Ovary (tissue), 9 donors: ENCODE data around the gene LGI1. TPM values are rescaled to one million over a fixed set of nuclear protein-coding genes. Genes with fewer than 3 reads are reported as not detected.

Experiments used
- DNase-seq, 5 donors: peaks; one replicate each; pipeline ENCODE4 v3.0.0-alpha.2; 2019 to 2020
- H3K27ac ChIP-seq, 2 donors: fragments of 200-600 bp; one replicate each; pipeline versions ENCODE4 v1.5.1 to v1.8.0; 2019 to 2022
- H3K27me3 ChIP-seq: fragments of 200-600 bp; one replicate; pipeline ENCODE4 v1.8.0; 2022
- H3K36me3 ChIP-seq: fragments of 200-600 bp; sonication (generic); one replicate; pipeline ENCODE4 v1.5.1; 2019
- H3K4me1 ChIP-seq: one replicate; pipeline ENCODE4 v1.8.1; 2013; ENCODE audit warnings: mild to moderate bottlenecking, moderate library complexity; ENCODE audit not compliant: insufficient read depth
- H3K4me3 ChIP-seq: fragments of 200-600 bp; sonication (generic); one replicate; pipeline ENCODE4 v1.5.1; 2017
- H3K9me3 ChIP-seq, 2 donors: fragments of 200-600 bp in 1 of 2; sonication (generic) in 1 of 2; one replicate each; pipeline versions ENCODE4 v1.5.1 to v1.8.1; 2013 to 2019; ENCODE audit warnings: mild to moderate bottlenecking in 1 of 2, moderate library complexity in 1 of 2
- EP300 ChIP-seq: sonication (generic); formaldehyde crosslinking; IDR thresholded peaks from one replicate; pipeline ENCODE4 v1.6.1; 2017; ENCODE audit warnings: antibody characterized with exemption
- POLR2A ChIP-seq: fragments of 450-650 bp; IDR thresholded peaks from one replicate; pipeline ENCODE4 v1.6.1; 2017; ENCODE audit warnings: antibody characterized with exemption, mild to moderate bottlenecking, moderate library complexity
- WGBS, 3 donors: extraction: QIAGEN DNeasy Blood & Tissue Kit in 1 of 3; methylation state at CpG; one replicate each; pipeline versions ENCODE4 v1.1.5 to v1.1.7; 2013 to 2017; 5-methylcytosine and 5-hydroxymethylcytosine counted together
- intact Hi-C, 4 donors: fragments of 100-400 bp; cut with DNase I; formaldehyde crosslinking; loops; one replicate each; pipeline versions ENCODE4 v1.11.0 to v1.15.1; 2022 to 2023
- polyA plus RNA-seq, 2 donors: library from polyadenylated mRNA; stranded (reverse); fragments of 200-250 nt in 1 of 2; fragments of 350-450 nt in 1 of 2; fragmentation: Illumina TruSeq in 1 of 2; extraction: RNeasy Lipid Tissue Mini Kit (QIAGEN cat#74804) in 1 of 2; gene quantifications; one replicate each; pipeline ENCODE4 v1.2.3, GENCODE V29; 2013 to 2014
- total RNA-seq, 7 donors: library from RNA; depleted of rRNA in 2 of 7; stranded (reverse); fragments of >200 nt in 2 of 7; fragmentation: NEBNext Ultra II Directional in 3 of 7; extraction: Animal tissue kit (Norgen Biotek cat#: 25700) in 3 of 7; gene quantifications; one replicate each; pipeline versions ENCODE4 v1.1.0 to v1.2.4, GENCODE V29; 2016 to 2023
- TF ChIP-seq, protein P1 (sequence below), 3 donors: fragments of 450-650 bp in 2 of 3; fragments of 200-600 bp in 1 of 3; IDR thresholded peaks; one replicate each; pipeline versions ENCODE4 v1.5.1 to v1.8.0; 2016 to 2022; ENCODE audit warnings: antibody characterized with exemption in 3 of 3, mild to moderate bottlenecking in 1 of 3
- donor health status: DM: no; HTN: no; CAD: no; lungs with moderate emphysema.
- donor health status: DM: no; HTN: no; CAD: no.
- donor health status: Bipolar disorder and iron deficiency.
- donor health status: DM: yes; HTN: yes; CAD: no.
- donor health status: DM: no; HTN: no; CAD: no.
- donor health status: DM: yes; HTN: yes; CAD: no.

Gene LGI1
- total and polyA plus RNA-seq, 9 donors, result 0.04 to 2.1 (median 0.38) TPM; not detected in 6

DNA sequence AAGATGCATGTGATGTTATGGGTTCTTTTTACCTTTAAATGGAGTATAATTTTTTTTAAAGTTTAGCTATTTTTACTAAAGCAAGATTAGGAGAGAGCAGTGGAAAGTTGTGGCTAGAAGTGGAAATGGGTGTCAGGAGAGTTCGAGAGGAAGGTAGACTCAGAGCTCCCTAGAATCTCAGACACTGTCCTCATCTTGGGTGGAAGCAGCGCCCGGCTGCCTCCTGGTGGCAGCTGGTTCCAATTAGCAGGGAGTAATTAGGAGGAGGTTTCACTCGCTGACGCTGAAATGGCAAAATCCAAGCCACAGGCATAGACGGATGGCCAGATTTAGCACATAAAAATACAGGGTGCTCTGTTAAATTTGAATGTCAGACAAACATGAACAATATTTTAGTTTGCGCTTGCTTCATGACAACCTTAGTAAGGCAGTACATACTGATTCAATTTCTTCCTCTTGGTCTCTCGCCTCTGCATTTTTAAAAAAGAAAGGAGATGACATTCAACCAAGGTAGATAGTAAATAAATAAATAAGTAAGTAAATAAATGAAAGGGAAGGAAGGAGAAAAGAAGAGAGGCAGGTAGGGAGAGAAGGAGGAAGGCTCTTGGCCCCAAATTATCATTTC is 58.5 kb downstream of the LGI1 start:
- peak; percentile 21 to 70 (median 35) for DNase-seq
- H3K4me3 ChIP-seq, result no peak overlapping the region

DNA sequence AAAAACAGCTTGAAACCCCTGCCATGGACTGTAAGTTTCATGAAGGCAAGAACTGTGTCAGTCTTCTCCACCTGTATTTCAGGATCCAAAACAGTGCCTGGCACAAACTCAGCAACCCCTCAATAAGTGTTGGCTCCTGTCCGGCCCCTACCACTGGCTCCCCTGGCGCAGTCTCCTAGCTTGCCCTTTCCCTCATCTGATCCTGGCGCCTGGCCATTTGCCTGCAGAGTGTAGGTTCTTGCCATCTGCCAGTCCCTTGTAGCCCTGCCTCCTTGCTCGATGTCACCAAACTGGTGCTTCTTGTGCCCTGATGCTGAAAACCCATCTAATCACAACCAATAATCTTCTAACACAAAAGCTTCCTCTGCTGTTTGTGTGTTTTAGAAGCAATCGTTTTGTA is 60.4 kb downstream of the LGI1 start:
- DNase-seq, result no peak
- 82 to 84% (median 83%) methylated on average over 5 of the region's 5 CpGs for WGBS, 3 donors
- no peak overlapping the region for H3K27ac ChIP-seq
- no peaks in the 10 kb centered on the region for H3K4me1 ChIP-seq
- no peaks in the 10 kb centered on the region for H3K27me3 ChIP-seq
- no peaks in the 10 kb centered on the region for H3K36me3 ChIP-seq
- no peaks in the 10 kb centered on the region for H3K9me3 ChIP-seq
- intact Hi-C loops, result no loop called here
- TF ChIP-seq EP300, result no peak
- TF ChIP-seq, protein P1, sequence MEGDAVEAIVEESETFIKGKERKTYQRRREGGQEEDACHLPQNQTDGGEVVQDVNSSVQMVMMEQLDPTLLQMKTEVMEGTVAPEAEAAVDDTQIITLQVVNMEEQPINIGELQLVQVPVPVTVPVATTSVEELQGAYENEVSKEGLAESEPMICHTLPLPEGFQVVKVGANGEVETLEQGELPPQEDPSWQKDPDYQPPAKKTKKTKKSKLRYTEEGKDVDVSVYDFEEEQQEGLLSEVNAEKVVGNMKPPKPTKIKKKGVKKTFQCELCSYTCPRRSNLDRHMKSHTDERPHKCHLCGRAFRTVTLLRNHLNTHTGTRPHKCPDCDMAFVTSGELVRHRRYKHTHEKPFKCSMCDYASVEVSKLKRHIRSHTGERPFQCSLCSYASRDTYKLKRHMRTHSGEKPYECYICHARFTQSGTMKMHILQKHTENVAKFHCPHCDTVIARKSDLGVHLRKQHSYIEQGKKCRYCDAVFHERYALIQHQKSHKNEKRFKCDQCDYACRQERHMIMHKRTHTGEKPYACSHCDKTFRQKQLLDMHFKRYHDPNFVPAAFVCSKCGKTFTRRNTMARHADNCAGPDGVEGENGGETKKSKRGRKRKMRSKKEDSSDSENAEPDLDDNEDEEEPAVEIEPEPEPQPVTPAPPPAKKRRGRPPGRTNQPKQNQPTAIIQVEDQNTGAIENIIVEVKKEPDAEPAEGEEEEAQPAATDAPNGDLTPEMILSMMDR (IDR thresholded peaks at IDR 0.05), result no peak
- TF ChIP-seq POLR2A, result no peak
- H3K4me3 ChIP-seq, result no peak overlapping the region

More for the DNA sequence above, 58.5 kb downstream of the LGI1 start:
- WGBS, 3 donors, result 8 to 13% (median 12%) methylated on average over 8 of the region's 8 CpGs
- H3K9me3 ChIP-seq, result no peaks in the 10 kb centered on the region
- TF ChIP-seq EP300 (no peak), POLR2A (no peak)
- TF ChIP-seq, protein P1 (IDR thresholded peaks at IDR 0.05), result peak in 1 of 3 donors; percentile 14
- no peaks in the 10 kb centered on the region for H3K36me3 ChIP-seq
- no peak overlapping the region for H3K27ac ChIP-seq
- intact Hi-C loops, result no loop called here
- H3K27me3 ChIP-seq, result no peaks in the 10 kb centered on the region
- no peaks in the 10 kb centered on the region for H3K4me1 ChIP-seq

DNA sequence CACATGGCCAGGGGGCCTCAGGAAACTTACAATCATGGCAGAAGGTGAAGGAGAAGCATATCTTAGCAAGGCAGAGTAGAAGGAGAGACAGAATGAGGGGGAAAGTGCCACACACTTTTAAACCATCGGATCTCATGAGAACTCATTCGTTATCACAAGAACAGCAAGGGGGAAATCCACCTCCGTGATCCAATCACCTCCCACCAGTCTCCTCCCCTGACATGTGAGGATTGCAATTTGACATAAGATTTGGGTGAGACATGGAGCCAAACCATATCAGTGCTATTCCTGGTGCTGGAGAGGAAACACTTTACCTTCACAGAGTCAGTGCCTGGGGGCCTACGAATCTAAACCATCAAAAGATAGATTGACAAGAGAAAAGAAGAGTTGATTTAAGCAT is 61.8 kb downstream of the LGI1 start:
- intact Hi-C loops, result no loop called here
- no peaks in the 10 kb centered on the region for H3K27me3 ChIP-seq
- no peak for TF ChIP-seq POLR2A
- TF ChIP-seq EP300, result no peak
- TF ChIP-seq, protein P1 (IDR thresholded peaks at IDR 0.05), result no peak
- no peaks in the 10 kb centered on the region for H3K36me3 ChIP-seq
- H3K4me1 ChIP-seq, result no peaks in the 10 kb centered on the region
- H3K27ac ChIP-seq, result no peak overlapping the region
- H3K9me3 ChIP-seq, result no peaks in the 10 kb centered on the region
- DNase-seq, result no peak
- no peak overlapping the region for H3K4me3 ChIP-seq
- WGBS, 3 donors, result 65 to 73% (median 70%) methylated on average over 4 of the region's 4 CpGs

DNA sequence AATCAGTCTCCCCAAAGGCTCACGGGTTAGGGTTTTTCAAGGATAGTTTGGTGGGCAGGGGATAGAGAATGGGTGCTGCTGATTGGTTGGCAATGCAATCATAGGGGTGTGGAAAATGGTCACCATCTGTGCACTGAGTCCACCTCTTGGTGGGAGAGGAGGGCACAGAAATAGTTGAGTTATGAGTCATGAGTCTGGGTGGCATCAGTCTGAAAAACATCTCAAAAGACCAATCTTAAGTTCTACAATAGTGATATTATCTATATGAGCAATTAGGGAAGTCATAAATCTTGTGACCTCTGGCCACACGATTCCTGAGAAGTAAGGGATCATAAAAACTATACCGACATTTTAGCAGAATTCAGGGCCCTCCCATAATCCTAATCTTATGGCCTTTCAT is 62.7 kb downstream of the LGI1 start:
- Histone ChIP-seq H3K4me3 (no peak overlapping the region), H3K4me1 (no peaks in the 10 kb centered on the region), H3K27ac (no peak overlapping the region), H3K9me3 (no peaks in the 10 kb centered on the region), H3K36me3 (no peaks in the 10 kb centered on the region), H3K27me3 (no peaks in the 10 kb centered on the region)
- no peak for DNase-seq
- no peak for TF ChIP-seq POLR2A
- TF ChIP-seq EP300, result no peak
- TF ChIP-seq, protein P1 (IDR thresholded peaks at IDR 0.05), result no peak
- intact Hi-C loops, result no loop called here
- 33 to 37% (median 35%) methylated on average over 3 of the region's 3 CpGs for WGBS, 3 donors
